ENCODE data around the gene BMP7. TPM values are rescaled to one million over a fixed set of nuclear protein-coding genes. Genes with fewer than 3 reads are reported as not detected.

BMP7 gene
- total and polyA plus RNA-seq, 9 of the 15 experiments (the other 6 are each of a cell fraction or from before 2014, with no cell fraction given) = 0.18 TPM; not detected in 8

- ATAC-seq (no peak), FAIRE-seq (no peak), DNase-seq (ENCODE audit: extremely low read depth in 1 of 4, low spot score in 3 of 4) (no peak)
- CTCF ChIA-PET (ENCODE audit: low intra/inter-chr PET ratio) = no interaction called here
- H3K4me3 ChIP-seq = no peak overlapping the region
- peaks cover 24 to 70% of the 10 kb centered on the region in 2 experiments for H3K27me3 ChIP-seq (ENCODE audit: control insufficient read depth in 2 of 2, insufficient read depth in 2 of 2, low read length in 2 of 2)
- H4K20me1 ChIP-seq (replicated peaks; ENCODE audit: control insufficient read depth, insufficient read depth, low read length) = no peaks in the 10 kb centered on the region
- no peaks in the 10 kb centered on the region for H3K9me1 ChIP-seq (ENCODE audit: control insufficient read depth, insufficient read depth, low read length)
- H3K4me1 ChIP-seq (replicated peaks in 1 of 2; ENCODE audit: control insufficient read depth in 2 of 2, insufficient read depth in 2 of 2, low read length in 2 of 2) = peaks cover 0 to 11% of the 10 kb centered on the region in 2 experiments; a peak in 2 of 5 replicates
- POLR2A ChIA-PET = interaction anchor here (0.6 to 0.7 kb wide), 2 partner anchors 10 to 101 kb away, joined by 3 to 5 read pairs; no protein-coding TSS in a partner anchor
- no TSS peak for BruUV-seq (replicated peaks)
- no peak overlapping the region for H2AFZ ChIP-seq (ENCODE audit: low read depth, low read length)
- H3K27ac ChIP-seq (ENCODE audit: extremely low read depth, low read depth, low read length) = no peak overlapping the region
- no peaks in the 10 kb centered on the region for H3K36me3 ChIP-seq (ENCODE audit: control insufficient read depth, insufficient read depth, low read length)
- no peaks in the 10 kb centered on the region; the same call in 1 of the 2 replicates for H3K9me3 ChIP-seq (replicated peaks; ENCODE audit: control insufficient read depth, insufficient read depth, low read depth, low read length)
- H3K79me2 ChIP-seq (ENCODE audit: control insufficient read depth, insufficient read depth, low read length) = no peaks in the 10 kb centered on the region
- in situ Hi-C loops (cut with MboI) = no loop called here
- H3K9ac ChIP-seq (ENCODE audit: insufficient read depth in 1 of 2, low read depth in 2 of 2, low read length in 2 of 2) = no peak overlapping the region
- TF ChIP-seq HIVEP1 (CRISPR knock-in tag; IDR thresholded peaks at IDR 0.05) (no peak), FOXA1 (IDR thresholded peaks at IDR 0.05; ENCODE audit: borderline replicate concordance) (no peak), ZBTB11 (CRISPR knock-in tag; IDR thresholded peaks at IDR 0.05) (peak in 1 of 3 experiments; percentile 78; a peak in 1 of 6 replicates), PHF21A (IDR thresholded peaks at IDR 0.05; ENCODE audit: borderline replicate concordance, low read depth) (no peak), E2F3 (CRISPR knock-in tag; IDR thresholded peaks at IDR 0.05) (no peak), NCOA4 (IDR thresholded peaks at IDR 0.05; ENCODE audit: partially characterized antibody) (no peak), HNRNPUL1 (IDR thresholded peaks at IDR 0.05; ENCODE audit: low read length) (no peak), E2F6 (IDR thresholded peaks at IDR 0.05; ENCODE audit: borderline replicate concordance in 1 of 2, extremely low read depth in 1 of 2, insufficient read depth in 1 of 2, insufficient read length in 1 of 2, low read depth in 1 of 2, low read length in 1 of 2, poor library complexity in 1 of 2, severe bottlenecking in 1 of 2) (peak in 1 of 2 experiments; percentile 17), ATF2 (CRISPR knock-in tag; IDR thresholded peaks at IDR 0.05) (no peak)
- intact Hi-C loops (cut with micrococcal nuclease) = no loop called here
- WGBS (ENCODE audit: insufficient coverage, low coverage, missing lambda C conversion rate) = 4% methylated on average over 20 of the region's 20 CpGs
- no peak overlapping the region for H3K4me2 ChIP-seq (ENCODE audit: insufficient read depth, low read length)
Measured at GRCh38 chr20:57179265-57179664, 87.2 kb downstream of the BMP7 start.

All from K562 (cell line).